OCI-LY1 (cell line): Measurements from ENCODE around the gene TNFRSF6B.

Experiments used
- CTCF ChIP-seq: fragments of 200-600 bp; sonication (generic), shearing (Covaris generic); IDR thresholded peaks from 2 replicates; pipeline ENCODE4 v1.5.1; 2017; ENCODE audit warnings: mild to moderate bottlenecking, antibody characterized with exemption, low read length, moderate library complexity, mixed read lengths
- EZH2 ChIP-seq: fragments of 200-600 bp; sonication (generic), shearing (Covaris generic); IDR thresholded peaks from 2 replicates; pipeline ENCODE4 v1.8.0; 2017; ENCODE audit warnings: borderline replicate concordance, mixed run types, mild to moderate bottlenecking, antibody characterized with exemption, low read length, moderate library complexity, mixed read lengths

DNA sequence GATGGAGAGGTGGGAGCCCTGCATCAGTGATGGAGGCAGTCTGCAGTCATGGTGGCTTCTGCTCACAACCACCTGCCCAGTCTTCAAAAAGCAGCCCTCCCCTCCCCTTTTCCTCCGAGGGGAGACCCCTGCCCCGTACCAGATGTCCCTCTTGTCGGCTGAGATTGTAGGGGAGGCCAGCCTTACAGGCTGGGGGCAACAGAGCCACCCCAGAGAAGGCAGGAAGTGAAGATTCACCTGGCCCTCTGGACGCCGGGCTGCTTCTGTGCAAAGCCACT is 4.5 kb downstream of the TNFRSF6B start:
- TF ChIP-seq CTCF: no peak
- no peak for TF ChIP-seq EZH2
